Stimulated activated CD8-positive, alpha-beta memory T cell treated with anti-CD3 and anti-CD28 coated beads, Interleukin-4, amount 100 ng/mL, for 48 hours (primary cell): ENCODE data around the gene TPBGL.

Experiments used
- DNase-seq: peaks from one replicate; pipeline ENCODE4 v3.0.0-alpha.2; 2020

The TPBGL gene

GRCh38 chr11:75246671-75247350, 6.2 kb downstream of the TPBGL start:
- peak; percentile 18 for DNase-seq

GRCh38 chr11:75248924-75249256, 8.3 kb downstream of the TPBGL start:
- no peak for DNase-seq

GRCh38 chr11:75249704-75250103, 9.1 kb downstream of the TPBGL start:
- DNase-seq, result no peak

GRCh38 chr11:75254326-75254725, 13.8 kb downstream of the TPBGL start:
- DNase-seq, result no peak

- no peak for DNase-seq
Observed at GRCh38 chr11:75260396-75261170, 20.0 kb downstream of the TPBGL start.

- no peak for DNase-seq
Observed at GRCh38 chr11:75261902-75262361, 21.4 kb downstream of the TPBGL start.

- DNase-seq, result no peak
Observed at GRCh38 chr11:75262436-75262835, 21.9 kb downstream of the TPBGL start.

- DNase-seq, result no peak
Observed at GRCh38 chr11:75262961-75263852, 22.6 kb downstream of the TPBGL start.

- DNase-seq, result peak; percentile 35
Observed at GRCh38 chr11:75263944-75264349, 23.4 kb downstream of the TPBGL start.

- no peak for DNase-seq
Observed at GRCh38 chr11:75264356-75264755, 23.8 kb downstream of the TPBGL start.

GRCh38 chr11:75264971-75265370, 24.4 kb downstream of the TPBGL start:
- DNase-seq, result no peak

- no peak for DNase-seq
Observed at GRCh38 chr11:75265851-75266531, 25.4 kb downstream of the TPBGL start.

GRCh38 chr11:75267171-75267970, 26.8 kb downstream of the TPBGL start:
- no peak for DNase-seq

GRCh38 chr11:75268626-75269366, 28.2 kb downstream of the TPBGL start:
- DNase-seq, result no peak

- DNase-seq, result no peak
Observed at GRCh38 chr11:75269367-75269660, 28.7 kb downstream of the TPBGL start.

- no peak for DNase-seq
Observed at GRCh38 chr11:75269896-75270295, 29.3 kb downstream of the TPBGL start.

GRCh38 chr11:75270896-75271418, 30.4 kb downstream of the TPBGL start:
- DNase-seq, result no peak

- DNase-seq, result no peak
Observed at GRCh38 chr11:75271730-75272129, 31.2 kb downstream of the TPBGL start.

GRCh38 chr11:75272391-75272790, 31.8 kb downstream of the TPBGL start:
- no peak for DNase-seq

- DNase-seq, result no peak
Observed at GRCh38 chr11:75272821-75273301, 32.3 kb downstream of the TPBGL start.
